ENCODE data around the gene VWA8. TPM values are rescaled to one million over a fixed set of nuclear protein-coding genes. Genes with fewer than 3 reads are reported as not detected.

VWA8 gene
- total RNA-seq, 1 donor from 2014 or later: 14.6 TPM

DNA sequence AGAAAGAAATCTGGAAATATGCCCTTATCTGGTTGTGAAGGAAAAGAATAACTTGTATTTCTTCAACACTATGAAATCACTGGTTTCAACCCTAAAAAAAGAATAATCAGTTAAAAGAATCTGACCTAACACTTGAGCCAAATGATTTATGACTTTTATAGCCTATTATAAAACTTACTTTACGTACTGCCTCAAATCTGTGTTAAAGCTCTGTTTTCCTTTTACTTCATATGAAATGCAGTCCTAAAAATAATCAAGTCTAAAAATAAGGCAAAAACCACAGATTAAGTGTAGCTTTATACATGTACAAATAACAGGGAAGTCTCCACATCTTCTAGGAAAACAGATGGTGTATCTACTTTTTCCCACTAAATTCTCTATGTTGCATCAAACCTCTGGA lies 101.3 kb downstream of the VWA8 start:
- no peak for DNase-seq (ENCODE audit: low read depth)
- Histone ChIP-seq H3K36me3 (ENCODE audit: control insufficient read depth, insufficient read depth, low read length) (no peaks in the 10 kb centered on the region), H3K27me3 (ENCODE audit: control insufficient read depth, insufficient read depth, low read length) (no peaks in the 10 kb centered on the region), H3K4me3 (ENCODE audit: low read depth, low read length) (no peak overlapping the region)
- TF ChIP-seq, protein P1, sequence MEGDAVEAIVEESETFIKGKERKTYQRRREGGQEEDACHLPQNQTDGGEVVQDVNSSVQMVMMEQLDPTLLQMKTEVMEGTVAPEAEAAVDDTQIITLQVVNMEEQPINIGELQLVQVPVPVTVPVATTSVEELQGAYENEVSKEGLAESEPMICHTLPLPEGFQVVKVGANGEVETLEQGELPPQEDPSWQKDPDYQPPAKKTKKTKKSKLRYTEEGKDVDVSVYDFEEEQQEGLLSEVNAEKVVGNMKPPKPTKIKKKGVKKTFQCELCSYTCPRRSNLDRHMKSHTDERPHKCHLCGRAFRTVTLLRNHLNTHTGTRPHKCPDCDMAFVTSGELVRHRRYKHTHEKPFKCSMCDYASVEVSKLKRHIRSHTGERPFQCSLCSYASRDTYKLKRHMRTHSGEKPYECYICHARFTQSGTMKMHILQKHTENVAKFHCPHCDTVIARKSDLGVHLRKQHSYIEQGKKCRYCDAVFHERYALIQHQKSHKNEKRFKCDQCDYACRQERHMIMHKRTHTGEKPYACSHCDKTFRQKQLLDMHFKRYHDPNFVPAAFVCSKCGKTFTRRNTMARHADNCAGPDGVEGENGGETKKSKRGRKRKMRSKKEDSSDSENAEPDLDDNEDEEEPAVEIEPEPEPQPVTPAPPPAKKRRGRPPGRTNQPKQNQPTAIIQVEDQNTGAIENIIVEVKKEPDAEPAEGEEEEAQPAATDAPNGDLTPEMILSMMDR (IDR thresholded peaks at IDR 0.05; ENCODE audit: insufficient read depth, low read length, poor library complexity, severe bottlenecking): no peak

DNA sequence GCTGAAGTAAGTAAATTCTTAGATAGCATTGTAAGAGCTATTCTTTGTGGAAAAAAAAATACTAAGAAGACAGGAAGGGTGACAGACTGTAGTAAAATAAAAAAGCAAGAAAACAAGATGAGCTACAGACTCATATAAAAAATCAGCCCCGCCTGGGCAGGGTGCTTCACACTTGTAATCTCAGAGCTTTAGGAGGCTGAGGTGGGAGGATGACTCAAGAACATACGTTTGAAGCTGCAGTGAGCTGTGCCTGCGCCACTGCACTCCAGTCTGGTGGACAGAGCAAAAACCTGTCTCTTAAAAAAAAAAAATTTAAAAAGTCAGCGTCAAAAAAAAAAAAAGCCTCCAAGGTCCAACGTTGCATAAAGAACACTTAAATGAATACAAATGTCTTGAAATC lies 102.1 kb downstream of the VWA8 start:
- Histone ChIP-seq H3K27me3 (ENCODE audit: control insufficient read depth, insufficient read depth, low read length) (no peaks in the 10 kb centered on the region), H3K4me3 (ENCODE audit: low read depth, low read length) (no peak overlapping the region), H3K36me3 (ENCODE audit: control insufficient read depth, insufficient read depth, low read length) (no peaks in the 10 kb centered on the region)
- TF ChIP-seq, protein P1 (IDR thresholded peaks at IDR 0.05; ENCODE audit: insufficient read depth, low read length, poor library complexity, severe bottlenecking): no peak
- DNase-seq (ENCODE audit: low read depth): no peak

DNA sequence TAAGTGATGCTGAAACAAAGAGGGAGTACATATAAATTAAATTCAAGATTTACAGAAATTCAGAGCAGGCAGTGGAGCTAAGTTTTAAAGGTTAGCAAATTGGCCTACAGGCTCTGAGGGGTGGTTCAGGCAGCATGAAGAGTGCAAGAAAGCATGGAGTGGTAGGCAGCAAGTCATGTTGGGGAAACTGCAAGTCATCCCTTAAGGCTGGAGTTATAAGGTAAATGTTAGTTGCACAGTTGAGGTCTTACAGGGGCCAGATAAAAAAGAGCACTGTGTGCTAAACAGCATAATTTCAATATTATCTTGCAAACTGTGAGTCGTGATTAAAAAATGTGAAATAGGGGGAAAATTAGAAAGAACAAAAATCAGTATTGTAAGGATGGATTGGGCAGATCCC lies 106.2 kb downstream of the VWA8 start:
- TF ChIP-seq, protein P1 (IDR thresholded peaks at IDR 0.05; ENCODE audit: insufficient read depth, low read length, poor library complexity, severe bottlenecking): no peak
- H3K27me3 ChIP-seq (ENCODE audit: control insufficient read depth, insufficient read depth, low read length): no peaks in the 10 kb centered on the region
- DNase-seq (ENCODE audit: low read depth): no peak

DNA sequence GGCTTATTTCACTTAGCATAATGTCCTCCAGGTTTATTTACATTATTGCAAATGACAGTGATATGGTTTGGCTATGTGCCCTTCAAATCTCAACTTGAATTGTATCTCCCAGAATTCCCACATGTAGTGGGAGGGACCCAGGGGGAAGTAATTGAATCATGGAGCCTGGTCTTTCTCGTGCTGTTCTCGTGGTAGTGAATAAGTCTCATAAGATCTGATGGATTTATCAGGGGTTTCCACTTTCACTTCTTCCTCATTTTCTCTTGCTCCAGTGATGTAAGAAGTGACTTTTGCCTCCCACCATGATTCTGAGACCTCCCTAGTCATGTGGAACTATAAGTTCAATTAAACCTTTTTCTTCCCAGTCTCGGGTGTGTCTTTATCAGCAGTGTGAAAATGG lies 109.6 kb downstream of the VWA8 start:
- no peak overlapping the region for H3K4me3 ChIP-seq (ENCODE audit: low read depth, low read length)
- no peaks in the 10 kb centered on the region for H3K27me3 ChIP-seq (ENCODE audit: control insufficient read depth, insufficient read depth, low read length)
- TF ChIP-seq, protein P1 (IDR thresholded peaks at IDR 0.05; ENCODE audit: insufficient read depth, low read length, poor library complexity, severe bottlenecking): no peak
- H3K36me3 ChIP-seq (ENCODE audit: control insufficient read depth, insufficient read depth, low read length): no peaks in the 10 kb centered on the region
- no peak for DNase-seq (ENCODE audit: low read depth)

More for the DNA sequence above, 106.2 kb downstream of the VWA8 start:
- Histone ChIP-seq H3K36me3 (ENCODE audit: control insufficient read depth, insufficient read depth, low read length) (no peaks in the 10 kb centered on the region), H3K4me3 (ENCODE audit: low read depth, low read length) (no peak overlapping the region)

DNA sequence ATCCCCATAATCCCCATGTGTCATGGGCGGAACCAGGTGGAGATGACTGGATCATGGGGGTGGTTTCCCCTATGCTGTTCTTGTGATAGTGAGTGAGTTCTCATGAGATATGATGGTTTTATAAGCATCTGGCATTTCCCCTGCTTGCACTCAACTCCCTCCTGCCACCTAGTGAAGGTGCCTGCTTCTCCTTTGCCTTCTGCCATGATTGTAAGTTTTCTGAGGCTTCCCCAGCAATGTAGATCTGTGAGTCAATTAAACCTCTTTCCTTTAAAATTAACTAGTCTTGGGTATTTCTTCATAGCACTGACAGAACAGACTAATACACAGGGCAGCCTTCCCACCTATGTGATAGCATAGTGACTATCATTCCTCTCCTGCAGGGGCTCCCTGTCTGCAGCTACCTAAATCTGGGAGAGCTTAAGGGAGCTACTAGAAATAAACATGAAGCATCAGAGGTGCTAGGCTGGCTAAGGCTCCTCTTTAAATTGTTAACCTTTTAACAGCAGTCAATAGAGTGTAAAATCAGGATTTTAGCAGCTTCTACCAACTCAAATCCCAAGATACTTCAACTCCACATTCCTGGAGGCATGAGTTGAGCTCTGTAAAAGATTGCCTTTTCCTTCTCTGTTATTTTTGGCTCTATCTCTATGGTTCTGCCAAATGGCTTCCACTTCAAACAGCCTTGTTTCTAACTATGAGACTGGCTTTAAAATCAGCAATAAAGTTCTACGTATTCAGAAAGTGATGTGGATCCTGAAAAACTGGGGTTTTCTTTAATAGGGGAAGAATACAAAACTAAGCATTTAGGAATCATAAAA lies 112.3 kb downstream of the VWA8 start:
- TF ChIP-seq, protein P1 (IDR thresholded peaks at IDR 0.05; ENCODE audit: insufficient read depth, low read length, poor library complexity, severe bottlenecking): peak; percentile 1
- H3K36me3 ChIP-seq (ENCODE audit: control insufficient read depth, insufficient read depth, low read length): no peaks in the 10 kb centered on the region
- DNase-seq (ENCODE audit: low read depth): no peak
- H3K27me3 ChIP-seq (ENCODE audit: control insufficient read depth, insufficient read depth, low read length): no peaks in the 10 kb centered on the region
- H3K4me3 ChIP-seq (ENCODE audit: low read depth, low read length): no peak overlapping the region

DNA sequence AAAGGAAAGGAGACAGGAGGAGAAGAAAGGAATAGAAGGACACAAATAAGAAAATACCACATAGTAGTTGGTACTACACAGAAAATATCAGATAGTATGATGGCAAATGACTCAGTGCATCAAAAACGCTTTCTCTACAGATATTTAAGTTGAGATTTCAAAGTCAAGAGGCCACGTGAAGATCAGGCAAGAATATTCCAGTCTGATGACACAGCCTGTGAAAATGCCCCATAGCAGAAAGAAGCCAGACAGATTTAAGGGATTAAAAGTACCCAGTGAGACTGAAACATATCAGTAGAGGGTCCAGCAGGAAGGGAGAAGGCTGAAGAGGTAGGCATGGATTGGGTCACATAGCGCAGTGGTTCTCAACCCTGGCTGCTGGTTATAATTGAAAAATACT lies 113.7 kb downstream of the VWA8 start:
- no peak overlapping the region for H3K4me3 ChIP-seq (ENCODE audit: low read depth, low read length)
- H3K36me3 ChIP-seq (ENCODE audit: control insufficient read depth, insufficient read depth, low read length): no peaks in the 10 kb centered on the region
- DNase-seq (ENCODE audit: low read depth): no peak
- TF ChIP-seq, protein P1 (IDR thresholded peaks at IDR 0.05; ENCODE audit: insufficient read depth, low read length, poor library complexity, severe bottlenecking): no peak
- no peaks in the 10 kb centered on the region for H3K27me3 ChIP-seq (ENCODE audit: control insufficient read depth, insufficient read depth, low read length)
